GM12892 (cell line): Measurements from ENCODE around the gene HECW1.

ENCODE experiments used
- POLR2A ChIP-seq: IDR thresholded peaks from 2 replicates; pipeline ENCODE4 v1.6.1; 2011; ENCODE audit warnings: low read depth, low read length, control low read depth
- POLR2AphosphoS5 ChIP-seq: IDR thresholded peaks from 2 replicates; pipeline ENCODE4 v1.6.1; 2011; ENCODE audit warnings: low read depth, low read length, control low read depth
- TAF1 ChIP-seq: IDR thresholded peaks from 2 replicates; pipeline ENCODE4 v1.6.1; 2011; ENCODE audit warnings: low read depth, mild to moderate bottlenecking, control low read depth, low read length, borderline replicate concordance

- no peak for TF ChIP-seq POLR2AphosphoS5
- TF ChIP-seq TAF1, result no peak
- no peak for TF ChIP-seq POLR2A
Measured at GRCh38 chr7:43535810-43536585, 423.6 kb downstream of the HECW1 start.
